ENCODE results near the gene MAP2K5.
A peak's percentile ranks its signal among the peaks of the same experiment; 100 is the strongest.

Gene MAP2K5

GRCh38 chr15:67832897-67833709, 290.6 kb downstream of the MAP2K5 start:
- no peak overlapping the region for H3K4me3 ChIP-seq (ENCODE audit: low read depth, low read length)

- H3K4me3 ChIP-seq (ENCODE audit: low read depth, low read length): no peak overlapping the region
Observed at GRCh38 chr15:67833710-67834511, 291.4 kb downstream of the MAP2K5 start.

- H3K4me3 ChIP-seq (ENCODE audit: low read depth, low read length): peak overlapping the region; percentile 33
Observed at GRCh38 chr15:67834581-67835296, 292.2 kb downstream of the MAP2K5 start.

DNA sequence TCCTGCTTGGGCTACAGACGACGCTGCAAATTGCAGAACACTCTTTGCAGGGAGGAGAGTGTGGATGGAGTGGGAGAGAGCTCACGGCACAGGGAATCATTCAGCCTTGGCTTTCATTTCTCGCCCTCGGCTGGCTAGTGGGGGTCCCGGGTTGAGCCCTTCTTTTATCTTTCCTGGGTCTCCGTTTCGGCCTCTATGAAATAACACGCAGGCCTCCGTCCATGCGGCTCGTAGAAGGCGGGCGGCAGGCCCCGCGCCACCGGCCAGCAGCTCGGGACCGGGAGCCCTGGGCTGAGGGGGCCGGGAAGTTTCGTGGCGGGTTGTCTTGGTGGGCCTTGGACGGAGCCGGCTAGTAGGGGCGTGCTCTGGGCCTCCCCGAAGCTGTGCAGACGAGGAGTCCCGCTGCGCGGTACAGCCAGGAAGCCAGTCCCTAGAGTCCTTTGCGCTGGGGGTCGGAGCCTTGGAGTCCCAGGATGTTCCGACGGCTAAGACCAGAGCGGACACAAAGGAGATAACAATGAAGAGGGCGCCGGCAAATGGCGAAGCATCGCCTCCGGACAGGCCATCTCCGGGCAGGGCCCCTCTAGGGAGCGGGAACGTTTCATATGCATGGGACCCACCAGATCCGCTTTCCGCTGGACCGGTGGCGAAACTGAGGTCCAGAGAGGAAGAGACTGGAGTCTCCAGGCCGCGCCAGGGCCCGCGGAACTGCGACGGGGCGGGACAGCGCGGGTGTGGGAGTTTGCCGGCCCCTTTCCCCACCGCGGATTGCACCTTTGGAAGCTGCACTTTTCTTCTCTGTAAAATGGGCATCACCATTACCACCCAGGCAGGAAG, 293.0 kb downstream of the MAP2K5 start:
- H3K4me3 ChIP-seq (ENCODE audit: low read depth, low read length): peak overlapping the region; percentile 18

GRCh38 chr15:67836134-67836455, 293.6 kb downstream of the MAP2K5 start:
- peak overlapping the region; percentile 18 for H3K4me3 ChIP-seq (ENCODE audit: low read depth, low read length)

DNA sequence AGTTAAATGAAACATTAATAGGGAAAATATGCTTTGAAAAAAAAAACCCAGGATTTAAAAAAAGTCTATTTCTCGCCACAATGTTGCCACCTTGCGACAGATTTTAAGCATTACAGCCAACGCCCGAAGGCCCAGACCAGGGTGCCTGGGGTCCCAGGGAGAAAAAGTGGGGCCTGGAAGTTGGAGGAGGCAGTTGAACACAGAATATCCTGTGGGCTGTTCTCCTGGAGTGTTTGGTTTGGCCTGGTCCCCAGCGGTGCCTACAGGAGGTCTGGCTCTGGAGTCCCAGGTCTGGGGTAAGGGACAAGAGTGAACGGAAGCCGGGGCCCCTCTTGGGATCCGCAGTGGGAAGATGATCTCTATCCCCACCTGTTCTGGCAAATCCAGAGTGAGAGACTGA, 294.0 kb downstream of the MAP2K5 start:
- no peak overlapping the region for H3K4me3 ChIP-seq (ENCODE audit: low read depth, low read length)

DNA sequence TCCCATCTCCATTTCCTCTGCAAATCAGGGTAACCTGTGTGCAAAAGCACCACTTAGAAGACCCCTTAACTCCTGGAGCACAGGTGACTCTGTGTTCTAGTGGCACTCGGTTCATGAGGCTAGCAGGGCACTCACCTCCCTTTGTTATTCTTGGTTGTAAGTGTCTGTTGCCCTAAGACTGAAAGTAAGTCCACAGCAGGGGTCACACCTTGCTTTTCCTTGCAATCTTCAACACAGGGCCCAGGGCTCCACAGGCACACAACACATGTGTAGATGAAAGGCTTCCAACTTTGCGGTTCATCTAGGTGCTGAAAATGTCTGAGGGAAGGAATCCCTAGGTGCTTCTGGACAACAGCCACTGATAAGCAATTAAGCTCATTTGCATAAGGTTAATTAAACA, 294.5 kb downstream of the MAP2K5 start:
- H3K4me3 ChIP-seq (ENCODE audit: low read depth, low read length): no peak overlapping the region

DNA sequence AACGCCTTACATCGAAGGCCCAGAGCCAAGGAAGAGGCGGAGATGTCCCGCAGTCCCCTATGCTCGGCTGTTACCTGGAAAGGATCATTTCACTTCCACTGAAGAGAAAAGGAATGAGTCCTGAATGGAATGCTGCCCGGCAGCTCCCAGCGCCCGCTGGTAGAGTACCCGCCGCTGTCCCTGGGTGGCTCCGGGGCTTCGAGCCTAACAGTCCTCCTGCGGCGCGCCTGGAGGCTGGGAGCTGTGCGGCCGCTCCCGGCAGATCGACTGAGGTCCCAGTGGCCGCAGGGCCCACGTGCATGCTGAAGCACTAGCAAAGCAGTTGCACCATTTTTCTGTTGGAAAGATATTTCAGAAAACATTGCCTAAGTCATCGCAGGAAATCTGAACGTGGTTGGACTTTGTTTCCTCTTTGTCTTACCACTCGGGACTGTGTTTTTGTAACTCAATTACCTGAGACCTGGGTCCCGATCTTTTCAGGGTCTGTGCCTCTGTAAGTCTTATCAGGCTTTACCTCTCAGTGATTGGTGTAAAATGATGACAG, 296.4 kb downstream of the MAP2K5 start:
- H3K4me3 ChIP-seq (ENCODE audit: low read depth, low read length): peak overlapping the region; percentile 31

DNA sequence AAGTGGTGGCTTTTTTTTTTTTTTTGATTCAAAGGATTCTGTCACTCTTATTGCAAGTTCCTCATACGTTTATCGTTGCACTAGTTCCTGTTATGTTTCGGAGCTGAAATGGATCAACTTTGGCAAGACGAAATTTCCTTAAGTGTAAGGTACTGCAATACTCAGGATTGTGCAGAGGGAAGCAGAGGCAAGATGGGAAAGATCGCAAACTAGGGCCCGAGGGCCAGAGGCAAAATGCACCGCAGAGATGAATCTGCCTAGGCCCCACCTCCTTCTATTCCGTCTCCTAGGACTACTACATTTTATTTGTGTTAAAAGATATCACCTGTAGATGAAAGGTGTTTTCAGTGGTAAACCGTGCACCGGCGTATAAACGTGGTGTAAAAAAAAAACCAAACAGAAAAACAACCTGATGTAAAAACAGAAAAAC, 297.0 kb downstream of the MAP2K5 start:
- peak overlapping the region; percentile 98 for H3K4me3 ChIP-seq (ENCODE audit: low read depth, low read length)

GRCh38 chr15:67839929-67840748, 297.6 kb downstream of the MAP2K5 start, which contains the start of gene RNU6-1:
Gene RNU6-1, minus strand, starts transcription at chr15:67840045.
- H3K4me3 ChIP-seq (ENCODE audit: low read depth, low read length): peak within 1 kb of the TSS; percentile 98

- peak overlapping the region; percentile 98 for H3K4me3 ChIP-seq (ENCODE audit: low read depth, low read length)
Observed at GRCh38 chr15:67840749-67841512, 298.4 kb downstream of the MAP2K5 start.

DNA sequence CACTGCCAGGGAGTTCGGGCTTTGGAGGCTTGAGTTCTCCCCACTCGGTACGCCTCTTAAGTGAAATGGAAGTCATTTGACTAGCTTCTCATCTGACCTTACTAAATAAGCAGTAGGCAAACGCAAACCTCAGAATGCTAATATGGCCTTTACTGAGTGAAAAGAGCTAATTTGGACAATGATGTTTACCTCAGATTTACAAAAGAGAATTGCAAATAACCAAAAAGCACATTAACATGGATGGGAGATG, 298.9 kb downstream of the MAP2K5 start:
- H3K4me3 ChIP-seq (ENCODE audit: low read depth, low read length): no peak overlapping the region

GRCh38 chr15:67843092-67843501, 300.6 kb downstream of the MAP2K5 start:
- H3K4me3 ChIP-seq (ENCODE audit: low read depth, low read length): no peak overlapping the region

DNA sequence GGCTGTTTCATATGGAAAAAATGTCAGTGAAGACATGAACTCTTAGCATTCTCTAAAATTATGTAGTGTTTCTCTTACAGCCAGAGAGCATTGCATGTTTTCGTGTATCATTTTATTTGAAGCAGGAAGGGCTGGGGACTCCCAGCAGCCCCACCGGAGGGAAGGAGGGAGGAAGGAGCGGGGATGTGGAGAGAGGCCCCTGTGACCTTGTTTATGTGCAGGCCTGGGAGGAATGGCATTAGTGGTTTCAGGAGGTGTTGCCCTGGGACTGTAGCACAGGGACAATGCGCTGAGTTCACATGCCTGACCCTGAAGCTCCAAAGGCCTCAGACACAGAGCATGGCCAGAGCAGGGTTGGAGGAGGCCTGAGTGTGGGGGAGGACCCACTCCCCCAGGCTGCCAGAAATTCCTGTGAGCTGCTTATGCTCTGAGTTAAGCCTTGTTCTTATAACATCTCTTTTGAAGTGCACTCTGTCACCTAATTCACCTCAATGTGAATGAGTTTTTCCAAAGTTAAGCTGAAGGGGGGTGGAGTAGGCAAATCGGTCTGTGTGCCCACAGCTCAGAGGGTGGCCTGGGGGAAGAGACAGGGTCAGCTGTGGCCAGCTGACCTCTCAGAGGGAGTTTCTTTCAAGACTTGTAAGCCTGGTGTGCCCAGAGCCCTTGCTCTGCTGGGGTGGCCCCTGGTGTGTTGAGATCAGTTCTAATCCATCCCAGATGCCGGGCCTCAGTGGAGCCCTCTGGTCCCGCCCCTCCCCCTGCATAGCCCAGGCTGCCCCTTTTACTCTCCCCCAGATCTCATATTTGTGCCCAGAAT, 301.3 kb downstream of the MAP2K5 start:
- no peak overlapping the region for H3K4me3 ChIP-seq (ENCODE audit: low read depth, low read length)

GRCh38 chr15:67845974-67846373, 303.5 kb downstream of the MAP2K5 start:
- no peak overlapping the region for H3K4me3 ChIP-seq (ENCODE audit: low read depth, low read length)

- H3K4me3 ChIP-seq (ENCODE audit: low read depth, low read length): no peak overlapping the region
Observed at GRCh38 chr15:67849538-67849937, 307.0 kb downstream of the MAP2K5 start.

DNA sequence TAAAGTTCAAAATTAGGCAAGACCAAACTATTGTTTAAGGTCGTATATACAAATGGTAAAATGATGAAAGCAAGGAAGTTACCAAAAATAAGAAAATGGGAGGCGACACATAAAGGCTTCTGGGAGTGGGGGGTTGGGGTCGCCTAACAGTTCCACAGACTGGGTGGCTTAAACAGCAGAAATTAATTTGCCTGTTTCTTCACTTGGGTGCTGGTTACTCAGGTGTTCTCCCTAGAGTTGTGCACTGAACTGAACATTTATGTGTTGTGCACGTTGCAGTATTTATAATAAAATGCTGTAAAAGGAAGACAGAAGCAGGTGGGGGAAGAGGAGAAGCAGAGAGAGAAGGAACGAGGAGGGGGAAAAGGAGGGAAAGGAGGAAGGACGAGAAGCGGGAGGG, 307.8 kb downstream of the MAP2K5 start:
- no peak overlapping the region for H3K4me3 ChIP-seq (ENCODE audit: low read depth, low read length)

DNA sequence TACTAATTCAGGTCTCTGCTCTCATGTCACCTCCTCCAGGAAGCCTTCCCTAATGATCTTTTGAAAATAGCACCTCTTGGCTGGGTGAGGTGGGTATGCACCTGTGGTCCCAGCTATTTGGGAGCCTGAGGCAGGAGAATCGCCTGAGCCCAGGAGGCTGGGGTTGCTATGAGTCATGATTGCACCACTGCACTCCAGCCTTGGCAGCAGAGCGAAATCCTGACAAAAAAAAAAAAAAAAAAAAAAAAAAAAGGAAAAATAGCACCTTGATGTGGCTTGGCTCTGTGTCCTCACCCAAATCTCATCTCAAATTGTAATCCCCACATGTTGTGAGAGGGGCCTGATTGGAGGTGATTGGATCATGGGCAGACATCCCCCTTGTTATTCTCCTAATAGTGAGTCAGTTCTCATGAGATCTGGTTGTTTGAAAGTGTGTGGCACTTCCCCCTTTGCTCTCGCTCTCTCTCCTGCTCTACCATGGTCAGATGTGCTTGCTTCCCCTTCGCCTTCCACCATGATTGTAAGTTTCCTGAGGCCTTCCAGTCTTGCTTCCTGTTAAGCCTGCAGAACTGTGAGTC, 308.6 kb downstream of the MAP2K5 start:
- no peak overlapping the region for H3K4me3 ChIP-seq (ENCODE audit: low read depth, low read length)

Data from iPS-11a (cell line).